PC-9 (cell line): ENCODE results near the gene CLDN20. TPM values are rescaled to one million over a fixed set of nuclear protein-coding genes. Genes with fewer than 3 reads are reported as not detected.
"Not testable (repeated sequence)": the region's sequence is repeated elsewhere in the genome, so short reads cannot be mapped to it uniquely, and the experiment has no call there.

Experiments
- BruUV-seq: library from RNA; stranded (reverse); fragments of 400-500 nt; replicated peaks from 2 replicates; lab custom pipeline; 2021; lab: Mats Ljungman, UMichigan
- CTCF ChIA-PET: fragments of 300-600 bp; sonication (Branson Sonifier 250); formaldehyde crosslinking; loops from one replicate; lab custom pipeline; 2022; ENCODE audit warnings: antibody characterized with exemption; lab: Charles Lee
- POLR2A ChIA-PET: fragments of 300-600 bp; sonication (Branson Sonifier 250); formaldehyde crosslinking; loops from one replicate; lab custom pipeline; 2022; ENCODE audit warnings: antibody characterized with exemption; ENCODE audit not compliant: unreplicated experiment; lab: Charles Lee
- DNase-seq, 2 experiments: peaks; one replicate each; pipeline versions ENCODE4 v3.0.0 to v3.0.0-alpha.2; 2015 to 2022; ENCODE audit warnings: mixed read lengths in 1 of 2
- H2AFZ ChIP-seq: fragments of 200-600 bp; sonication (generic); 2 replicates; pipeline ENCODE4 v1.8.1; 2017; ENCODE audit warnings: antibody characterized with exemption
- H3F3A ChIP-seq: fragments of 200-600 bp; sonication (generic); 2 replicates; pipeline ENCODE4 v1.8.1; 2017; ENCODE audit warnings: antibody characterized with exemption, mild to moderate bottlenecking, low read depth; ENCODE audit not compliant: insufficient read depth
- H3K27ac ChIP-seq: fragments of 200-600 bp; sonication (generic); 2 replicates; pipeline ENCODE4 v1.6.1; 2016; ENCODE audit warnings: mixed run types
- H3K27me3 ChIP-seq: fragments of 200-600 bp; sonication (generic); 2 replicates; pipeline ENCODE4 v1.6.1; 2016; ENCODE audit warnings: low read depth, mixed run types; ENCODE audit not compliant: insufficient read depth
- H3K36me3 ChIP-seq: fragments of 200-600 bp; sonication (generic); 2 replicates; pipeline ENCODE4 v1.6.1; 2016; ENCODE audit warnings: low read depth, mixed run types
- H3K4me1 ChIP-seq: fragments of 200-600 bp; sonication (generic); replicated peaks from 2 replicates; pipeline ENCODE4 v1.6.1; 2016; ENCODE audit warnings: mixed run types; ENCODE audit not compliant: insufficient read depth
- H3K4me2 ChIP-seq: fragments of 200-600 bp; sonication (generic); 2 replicates; pipeline ENCODE4 v1.6.1; 2017; ENCODE audit warnings: mixed run types
- H3K4me3 ChIP-seq: fragments of 200-600 bp; sonication (generic); 2 replicates; pipeline ENCODE4 v1.6.1; 2016; ENCODE audit warnings: mixed run types
- H3K79me2 ChIP-seq: fragments of 200-600 bp; sonication (generic); 2 replicates; pipeline ENCODE4 v1.6.1; 2017; ENCODE audit warnings: low read depth, mixed run types
- H3K9me2 ChIP-seq: fragments of 200-600 bp; sonication (generic); 2 replicates; pipeline ENCODE4 v1.8.1; 2017; ENCODE audit warnings: mild to moderate bottlenecking; ENCODE audit not compliant: insufficient read depth
- H3K9me3 ChIP-seq: fragments of 200-600 bp; sonication (generic); 2 replicates; pipeline ENCODE4 v1.8.1; 2016; ENCODE audit warnings: low read depth; ENCODE audit not compliant: insufficient read depth
- H4K20me1 ChIP-seq: fragments of 200-600 bp; sonication (generic); 2 replicates; pipeline ENCODE4 v1.8.1; 2017; ENCODE audit not compliant: insufficient read depth
- EZH2 ChIP-seq: fragments of 200-600 bp; sonication (generic); IDR thresholded peaks from 2 replicates; pipeline ENCODE4 v1.8.0; 2017; ENCODE audit warnings: antibody characterized with exemption, low read depth
- intact Hi-C: fragments of 100-400 bp; cut with micrococcal nuclease; formaldehyde crosslinking; loops from one replicate; pipeline ENCODE4 v1.10.0; 2022; ENCODE audit not compliant: unreplicated experiment
- total RNA-seq: library from RNA; stranded (reverse); gene quantifications from 2 replicates; pipeline ENCODE4 v1.2.3, GENCODE V29; 2021
- TF ChIP-seq, protein P1 (sequence below): fragments of 200-600 bp; sonication (generic); conservative IDR thresholded peaks from 2 replicates; pipeline ENCODE4 v1.6.1; 2017; ENCODE audit warnings: mixed run types, antibody characterized with exemption, mild to moderate bottlenecking, moderate library complexity

The CLDN20 gene
- total RNA-seq, 1 experiment from 2014 or later: not detected

DNA sequence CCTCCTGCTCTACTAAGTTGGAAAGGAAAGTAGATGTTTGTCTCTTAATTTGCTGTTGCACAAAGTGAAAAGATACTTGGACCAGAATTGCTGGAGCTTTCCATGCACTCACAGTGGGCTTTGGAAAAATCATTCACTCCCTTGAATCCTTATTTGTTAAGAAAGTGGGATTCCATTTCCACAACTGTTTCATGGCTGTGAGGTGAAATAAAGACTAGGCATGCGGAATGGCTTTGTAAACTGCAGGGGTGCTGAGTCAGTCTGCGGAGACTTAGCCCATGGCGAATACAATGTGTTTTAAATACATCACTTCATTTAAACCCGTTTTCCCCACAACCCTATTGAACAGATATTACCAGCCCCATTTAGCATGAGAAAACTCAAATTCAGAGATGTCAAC lies 36.8 kb upstream of the CLDN20 start:
- Histone ChIP-seq H3K4me2 (no peak overlapping the region), H3K36me3 (no peaks in the 10 kb centered on the region), H2AFZ (no peak overlapping the region), H3K9me2 (no peaks in the 10 kb centered on the region), H3K79me2 (no peaks in the 10 kb centered on the region), H3K4me3 (no peak overlapping the region), H3K9me3 (no peaks in the 10 kb centered on the region), H4K20me1 (no peaks in the 10 kb centered on the region), H3F3A (peaks cover 20% of the 10 kb centered on the region), H3K4me1 (peaks cover 25% of the 10 kb centered on the region), H3K27ac (no peak overlapping the region), H3K27me3 (no peaks in the 10 kb centered on the region)
- intact Hi-C loops: no loop called here
- TF ChIP-seq EZH2: no peak
- TF ChIP-seq, protein P1, sequence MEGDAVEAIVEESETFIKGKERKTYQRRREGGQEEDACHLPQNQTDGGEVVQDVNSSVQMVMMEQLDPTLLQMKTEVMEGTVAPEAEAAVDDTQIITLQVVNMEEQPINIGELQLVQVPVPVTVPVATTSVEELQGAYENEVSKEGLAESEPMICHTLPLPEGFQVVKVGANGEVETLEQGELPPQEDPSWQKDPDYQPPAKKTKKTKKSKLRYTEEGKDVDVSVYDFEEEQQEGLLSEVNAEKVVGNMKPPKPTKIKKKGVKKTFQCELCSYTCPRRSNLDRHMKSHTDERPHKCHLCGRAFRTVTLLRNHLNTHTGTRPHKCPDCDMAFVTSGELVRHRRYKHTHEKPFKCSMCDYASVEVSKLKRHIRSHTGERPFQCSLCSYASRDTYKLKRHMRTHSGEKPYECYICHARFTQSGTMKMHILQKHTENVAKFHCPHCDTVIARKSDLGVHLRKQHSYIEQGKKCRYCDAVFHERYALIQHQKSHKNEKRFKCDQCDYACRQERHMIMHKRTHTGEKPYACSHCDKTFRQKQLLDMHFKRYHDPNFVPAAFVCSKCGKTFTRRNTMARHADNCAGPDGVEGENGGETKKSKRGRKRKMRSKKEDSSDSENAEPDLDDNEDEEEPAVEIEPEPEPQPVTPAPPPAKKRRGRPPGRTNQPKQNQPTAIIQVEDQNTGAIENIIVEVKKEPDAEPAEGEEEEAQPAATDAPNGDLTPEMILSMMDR: no peak
- DNase-seq: no peak
- ChIA-PET CTCF (no interaction called here), POLR2A (no interaction called here)
- no TSS peak for BruUV-seq

DNA sequence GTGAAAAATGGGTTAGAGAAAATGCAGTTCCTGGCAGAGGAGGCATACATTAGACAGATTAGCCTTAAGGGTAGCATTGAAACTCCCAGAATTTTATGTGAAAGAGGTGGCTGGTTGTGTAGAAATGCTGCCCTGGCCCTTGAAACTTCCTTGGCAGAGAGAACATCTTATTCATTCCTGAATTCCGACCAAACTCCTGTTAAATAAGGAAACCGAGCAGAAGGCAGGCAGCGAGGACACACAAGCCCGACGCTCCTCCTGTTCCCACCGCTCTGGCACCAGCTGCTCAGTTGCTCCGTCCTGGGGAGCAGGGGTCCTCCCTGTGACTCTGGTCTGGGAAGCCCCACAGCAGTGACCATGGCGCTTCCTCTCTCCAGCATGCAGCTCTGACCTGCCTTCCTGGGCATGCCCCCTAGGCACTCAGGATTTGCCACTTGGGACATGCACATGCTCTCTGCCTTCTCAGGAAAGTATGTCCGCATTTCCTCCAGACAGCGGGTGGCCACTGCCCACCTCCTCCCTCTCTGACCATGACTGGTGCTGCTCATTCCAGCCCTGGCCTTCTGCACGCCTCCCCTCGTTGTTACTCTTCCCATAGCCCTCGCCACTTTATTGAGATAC lies 35.2 kb upstream of the CLDN20 start:
- Histone ChIP-seq H3K27me3 (no peaks in the 10 kb centered on the region), H3K4me3 (no peak overlapping the region), H2AFZ (no peak overlapping the region), H3K36me3 (no peaks in the 10 kb centered on the region), H3K27ac (no peak overlapping the region), H3F3A (peaks cover 15% of the 10 kb centered on the region), H3K9me2 (no peaks in the 10 kb centered on the region), H3K9me3 (no peaks in the 10 kb centered on the region), H3K4me1 (peaks cover 16% of the 10 kb centered on the region), H3K79me2 (no peaks in the 10 kb centered on the region), H3K4me2 (no peak overlapping the region), H4K20me1 (no peaks in the 10 kb centered on the region)
- no TSS peak for BruUV-seq
- ChIA-PET CTCF (no interaction called here), POLR2A (no interaction called here)
- intact Hi-C loops: no loop called here
- TF ChIP-seq EZH2: no peak
- TF ChIP-seq, protein P1: no peak
- DNase-seq: no peak

DNA sequence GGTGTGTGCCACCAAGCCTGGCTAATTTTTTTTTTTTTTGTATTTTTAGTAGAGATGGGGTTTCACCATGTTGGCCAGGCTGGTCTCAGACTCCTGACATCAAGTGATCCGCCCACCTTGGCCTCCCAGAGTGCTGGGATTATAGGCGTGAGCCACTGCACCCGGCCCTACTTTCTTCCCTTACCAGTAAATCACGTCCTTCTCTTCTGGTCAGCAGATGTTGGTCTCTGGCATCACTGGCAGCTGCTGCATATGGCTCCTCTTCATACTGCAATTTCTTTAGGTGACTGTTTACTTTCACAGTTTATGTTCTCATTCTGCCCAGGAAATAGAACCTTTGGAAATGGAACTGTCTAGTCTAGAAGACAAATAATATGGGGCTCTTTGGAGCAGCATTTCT lies 32.8 kb upstream of the CLDN20 start:
- H3K79me2 ChIP-seq, H4K20me1 ChIP-seq, H2AFZ ChIP-seq, H3K27me3 ChIP-seq, DNase-seq, BruUV-seq, H3K4me2 ChIP-seq, H3K27ac ChIP-seq, intact Hi-C loops, CTCF ChIA-PET, H3K9me3 ChIP-seq, H3K4me1 ChIP-seq, H3K36me3 ChIP-seq, H3F3A ChIP-seq, POLR2A ChIA-PET, H3K4me3 ChIP-seq, H3K9me2 ChIP-seq: not testable (repeated sequence)

DNA sequence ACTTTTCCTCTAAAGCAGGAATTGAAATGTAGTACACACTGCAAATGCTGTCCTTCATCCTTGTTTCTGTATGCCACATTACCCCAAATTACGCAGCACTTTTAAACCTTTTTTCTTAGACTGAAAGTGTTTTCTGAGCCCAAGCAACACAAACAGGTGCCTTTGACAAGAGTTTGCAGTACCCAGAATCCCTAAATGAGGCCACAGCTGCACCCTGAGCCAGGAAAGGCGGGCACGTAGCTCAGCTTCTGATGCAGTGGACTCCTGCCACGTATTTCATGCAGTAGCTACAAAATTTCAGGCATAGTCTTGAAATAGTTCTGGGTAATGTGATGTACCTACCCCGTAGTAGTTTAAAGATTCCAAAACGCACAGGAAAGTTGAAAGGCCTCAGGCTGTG lies 31.0 kb upstream of the CLDN20 start:
- H3K79me2 ChIP-seq: no peaks in the 10 kb centered on the region
- no peaks in the 10 kb centered on the region for H3K9me2 ChIP-seq
- no peaks in the 10 kb centered on the region for H4K20me1 ChIP-seq
- 0 out of 2 replicates have a peak, but pooled peaks cover 3% of the 10 kb centered on the region for H3K9me3 ChIP-seq
- intact Hi-C loops: no loop called here
- no peaks in the 10 kb centered on the region for H3K36me3 ChIP-seq
- ChIA-PET POLR2A (no interaction called here), CTCF (no interaction called here)
- DNase-seq: no peak
- H3K4me1 ChIP-seq: no peaks in the 10 kb centered on the region
- no peak overlapping the region for H2AFZ ChIP-seq
- no TSS peak for BruUV-seq
- no peaks in the 10 kb centered on the region for H3F3A ChIP-seq
- H3K4me3 ChIP-seq: no peak overlapping the region
- no peaks in the 10 kb centered on the region for H3K27me3 ChIP-seq
- TF ChIP-seq EZH2: no peak
- TF ChIP-seq, protein P1: no peak
- H3K27ac ChIP-seq: no peak overlapping the region
- H3K4me2 ChIP-seq: no peak overlapping the region
